NT2/D1 (cell line): ENCODE data around the gene DPH6.

Source experiments
- DNase-seq: peaks from one replicate; pipeline ENCODE4 v3.0.0-alpha.2; 2011; ENCODE audit warnings: low read depth, low spot score
- H3K27me3 ChIP-seq: 2 replicates; pipeline ENCODE4 v1.6.0; 2011; ENCODE audit warnings: mild to moderate bottlenecking; ENCODE audit not compliant: insufficient read length, insufficient read depth
- H3K36me3 ChIP-seq: 2 replicates; pipeline ENCODE4 v1.6.1; 2011; ENCODE audit warnings: mild to moderate bottlenecking, low read length, mixed read lengths; ENCODE audit not compliant: insufficient read depth, insufficient read length
- H3K4me1 ChIP-seq: 2 replicates; pipeline ENCODE4 v1.5.1; 2011; ENCODE audit not compliant: insufficient read depth, insufficient read length
- H3K4me3 ChIP-seq: 2 replicates; pipeline ENCODE4 v1.5.1; 2011; ENCODE audit warnings: low read depth; ENCODE audit not compliant: insufficient read length
- H3K9ac ChIP-seq: 2 replicates; pipeline ENCODE4 v1.6.0; 2011; ENCODE audit warnings: low read depth; ENCODE audit not compliant: insufficient read length
- H3K9me3 ChIP-seq: 2 replicates; pipeline ENCODE4 v1.5.1; 2011; ENCODE audit warnings: mild to moderate bottlenecking, low read length; ENCODE audit not compliant: insufficient read depth
- SUZ12 ChIP-seq: IDR thresholded peaks from 2 replicates; pipeline ENCODE4 v1.6.1; 2011; ENCODE audit not compliant: insufficient read length, insufficient read depth; ENCODE audit errors: extremely low read depth
- YY1 ChIP-seq: IDR thresholded peaks from 2 replicates; pipeline ENCODE4 v1.6.1; 2011; ENCODE audit not compliant: insufficient read length, insufficient read depth
- ZNF274 ChIP-seq: IDR thresholded peaks from 2 replicates; pipeline ENCODE4 v1.6.1; 2011; ENCODE audit warnings: mild to moderate bottlenecking, low read depth, low read length

DPH6 gene

DNA sequence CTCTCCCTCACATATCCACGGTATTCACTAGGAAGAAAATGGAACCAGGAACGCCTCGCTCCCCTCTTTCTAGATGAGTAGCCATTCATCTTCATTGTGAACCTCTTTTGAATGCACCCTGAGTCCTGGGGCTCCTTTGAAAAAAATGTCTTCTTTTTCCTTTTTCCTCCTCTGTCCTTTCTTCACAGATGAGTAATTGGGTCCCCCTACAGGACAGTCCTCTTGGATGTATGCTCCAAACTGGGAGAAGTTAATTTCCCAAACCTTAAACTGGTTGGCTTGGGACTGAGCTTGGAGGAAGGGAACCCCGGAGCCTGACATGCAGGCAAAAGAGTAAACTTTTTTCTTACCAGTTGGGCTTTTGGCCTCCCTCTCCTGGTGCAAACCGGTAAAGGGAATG, 108.8 kb downstream of the DPH6 start:
- DNase-seq, result peak; percentile 16
- Histone ChIP-seq H3K27me3 (no peaks in the 10 kb centered on the region), H3K4me3 (no peak overlapping the region), H3K36me3 (no peaks in the 10 kb centered on the region), H3K9me3 (peaks cover 9% of the 10 kb centered on the region; the same call in 1 of the 2 replicates), H3K4me1 (no peaks in the 10 kb centered on the region), H3K9ac (no peak overlapping the region)
- TF ChIP-seq ZNF274 (no peak), SUZ12 (no peak), YY1 (no peak)

DNA sequence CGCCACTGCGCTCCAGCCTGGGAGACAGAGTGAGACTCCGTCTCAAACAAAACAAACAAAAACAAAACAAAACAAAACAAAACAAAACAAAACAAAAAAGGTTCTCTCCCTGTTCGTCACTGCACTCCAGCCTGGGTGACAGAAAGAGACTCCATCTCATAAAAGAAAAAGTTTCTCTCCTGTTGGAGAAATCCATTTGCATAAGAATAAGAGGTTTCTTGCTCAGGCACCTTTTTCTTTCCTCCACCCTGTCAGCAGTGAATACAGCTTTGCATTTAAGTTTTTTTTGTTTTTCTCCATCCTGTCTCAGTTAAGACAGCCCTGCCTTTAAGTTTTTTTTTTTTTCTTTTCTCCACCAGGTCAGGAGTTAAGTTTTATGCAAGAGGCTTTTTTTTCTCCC, 109.5 kb downstream of the DPH6 start:
- TF ChIP-seq YY1, result no peak
- no peak for TF ChIP-seq SUZ12
- no peak for TF ChIP-seq ZNF274
- Histone ChIP-seq H3K36me3 (no peaks in the 10 kb centered on the region), H3K27me3 (no peaks in the 10 kb centered on the region), H3K9me3 (peaks cover 9% of the 10 kb centered on the region; the same call in 1 of the 2 replicates), H3K4me1 (no peaks in the 10 kb centered on the region), H3K4me3 (no peak overlapping the region), H3K9ac (no peak overlapping the region)
- peak; percentile 20 for DNase-seq

DNA sequence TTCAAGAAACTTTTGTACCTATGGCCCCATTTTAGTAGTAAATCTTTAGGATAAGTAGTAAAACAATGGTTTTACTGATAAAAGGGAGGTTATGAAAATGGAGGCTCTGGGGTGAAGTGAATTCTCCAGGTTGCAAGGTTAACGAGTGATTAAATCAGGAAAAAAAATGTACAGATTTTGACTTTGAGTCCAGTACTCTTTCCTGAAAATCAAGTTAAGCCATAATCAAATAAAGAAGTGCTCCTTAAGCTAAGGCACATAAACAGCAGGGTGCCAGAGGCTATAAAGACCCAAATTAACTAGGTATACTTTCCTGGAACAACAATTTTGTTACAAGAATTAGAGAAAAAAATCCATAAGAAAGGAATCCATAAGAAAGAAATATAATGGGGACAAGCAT, 114.7 kb downstream of the DPH6 start:
- H3K4me1 ChIP-seq, result no peaks in the 10 kb centered on the region
- no peak overlapping the region for H3K4me3 ChIP-seq
- TF ChIP-seq ZNF274 (no peak), SUZ12 (no peak), YY1 (no peak)
- no peaks in the 10 kb centered on the region for H3K27me3 ChIP-seq
- H3K9ac ChIP-seq, result no peak overlapping the region
- H3K9me3 ChIP-seq, result peaks cover 9% of the 10 kb centered on the region; the same call in 1 of the 2 replicates
- H3K36me3 ChIP-seq, result no peaks in the 10 kb centered on the region
- no peak for DNase-seq

DNA sequence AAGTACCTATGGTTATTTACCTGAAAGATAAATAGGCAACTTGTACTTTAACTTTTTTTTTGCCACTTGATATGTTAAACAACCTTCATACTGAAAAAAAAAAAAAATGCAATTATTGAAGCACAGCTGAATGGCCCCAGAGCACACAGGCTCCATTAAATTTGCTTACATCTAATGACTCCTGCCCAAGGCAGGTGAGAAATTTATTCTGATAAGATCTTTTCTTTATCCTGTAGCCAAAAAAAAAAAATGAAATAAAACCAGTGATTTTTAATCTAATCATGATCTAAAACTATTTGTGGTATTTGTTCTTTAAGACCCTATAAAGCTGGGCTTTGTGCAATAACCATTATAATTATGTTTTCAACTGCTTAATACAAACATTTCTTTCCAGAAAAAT, 115.7 kb downstream of the DPH6 start:
- Histone ChIP-seq H3K9me3 (peaks cover 2% of the 10 kb centered on the region; the same call in 1 of the 2 replicates), H3K4me1 (no peaks in the 10 kb centered on the region), H3K36me3 (no peaks in the 10 kb centered on the region), H3K9ac (no peak overlapping the region), H3K27me3 (no peaks in the 10 kb centered on the region), H3K4me3 (no peak overlapping the region)
- DNase-seq, result no peak
- TF ChIP-seq SUZ12 (no peak), YY1 (no peak), ZNF274 (no peak)

DNA sequence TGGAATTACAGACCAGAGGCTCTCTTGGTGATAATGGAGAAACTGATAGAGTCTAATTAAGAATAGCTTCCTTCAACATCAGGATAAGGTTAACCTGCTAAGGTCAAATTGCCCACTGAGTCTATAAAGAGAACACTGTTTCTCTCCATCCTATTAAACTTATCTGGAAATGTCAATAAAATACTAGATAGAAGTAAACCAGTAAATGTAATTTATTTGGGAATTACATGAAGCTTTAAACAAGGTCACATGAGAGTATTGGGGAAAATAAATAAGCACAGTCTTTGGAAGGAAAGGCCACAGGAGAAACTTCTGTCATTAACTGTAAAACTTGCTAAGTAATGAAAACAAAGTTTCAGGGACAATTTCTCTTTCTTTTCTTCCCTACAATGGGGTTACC, 118.5 kb downstream of the DPH6 start:
- TF ChIP-seq ZNF274, result no peak
- TF ChIP-seq YY1, result no peak
- TF ChIP-seq SUZ12, result no peak
- no peak overlapping the region for H3K9ac ChIP-seq

DNA sequence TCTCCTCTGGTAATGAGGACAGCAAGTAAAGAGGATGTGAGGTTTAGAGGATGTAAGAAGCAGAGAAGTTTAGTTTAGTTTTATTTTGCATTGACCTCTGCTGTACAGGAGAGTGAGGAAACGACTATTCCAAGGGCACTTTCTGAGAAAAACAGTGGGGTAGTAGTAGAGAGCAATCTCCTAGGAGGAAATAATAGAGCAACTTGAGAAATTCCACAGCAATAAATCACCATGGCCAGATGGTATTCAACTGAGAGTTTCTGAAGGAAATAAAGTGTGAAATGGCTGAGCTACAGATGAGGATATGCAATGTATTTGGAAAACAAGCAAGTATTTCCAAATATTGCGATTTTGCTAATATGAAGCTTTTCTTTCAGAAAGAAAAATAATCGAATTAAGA, 118.9 kb downstream of the DPH6 start:
- H3K27me3 ChIP-seq, result no peaks in the 10 kb centered on the region
- no peaks in the 10 kb centered on the region for H3K4me1 ChIP-seq
- DNase-seq, result no peak
- H3K36me3 ChIP-seq, result no peaks in the 10 kb centered on the region
- no peak overlapping the region for H3K4me3 ChIP-seq
- H3K9me3 ChIP-seq, result no peaks in the 10 kb centered on the region
- H3K9ac ChIP-seq, result no peak overlapping the region
- no peak for TF ChIP-seq YY1
- TF ChIP-seq ZNF274, result no peak
- no peak for TF ChIP-seq SUZ12

More for the DNA sequence above, 118.5 kb downstream of the DPH6 start:
- H3K4me1 ChIP-seq, result no peaks in the 10 kb centered on the region
- H3K9me3 ChIP-seq, result no peaks in the 10 kb centered on the region
- H3K36me3 ChIP-seq, result no peaks in the 10 kb centered on the region
- no peaks in the 10 kb centered on the region for H3K27me3 ChIP-seq
- H3K4me3 ChIP-seq, result no peak overlapping the region
- no peak for DNase-seq

DNA sequence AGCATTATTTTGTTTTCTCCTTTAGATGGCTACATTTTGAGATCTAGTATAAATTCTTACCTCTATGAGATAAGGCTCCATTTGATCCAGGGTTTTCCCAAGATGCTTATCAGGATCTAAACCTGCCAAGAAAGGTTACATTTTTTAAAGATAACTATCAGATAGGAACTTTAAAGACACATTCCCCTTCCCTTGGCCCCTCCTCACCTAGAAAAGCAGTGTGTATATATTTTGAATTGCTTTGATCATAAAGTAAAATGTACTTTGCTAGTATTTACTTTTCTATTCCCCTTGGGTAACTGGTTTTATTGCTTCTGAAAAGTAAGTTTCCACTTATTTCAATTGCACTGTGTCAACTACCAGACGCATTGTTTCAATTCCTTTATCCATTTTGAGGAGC, 135.2 kb downstream of the DPH6 start:
- Histone ChIP-seq H3K4me1 (no peaks in the 10 kb centered on the region), H3K9me3 (no peaks in the 10 kb centered on the region)
- TF ChIP-seq YY1, result no peak

DNA sequence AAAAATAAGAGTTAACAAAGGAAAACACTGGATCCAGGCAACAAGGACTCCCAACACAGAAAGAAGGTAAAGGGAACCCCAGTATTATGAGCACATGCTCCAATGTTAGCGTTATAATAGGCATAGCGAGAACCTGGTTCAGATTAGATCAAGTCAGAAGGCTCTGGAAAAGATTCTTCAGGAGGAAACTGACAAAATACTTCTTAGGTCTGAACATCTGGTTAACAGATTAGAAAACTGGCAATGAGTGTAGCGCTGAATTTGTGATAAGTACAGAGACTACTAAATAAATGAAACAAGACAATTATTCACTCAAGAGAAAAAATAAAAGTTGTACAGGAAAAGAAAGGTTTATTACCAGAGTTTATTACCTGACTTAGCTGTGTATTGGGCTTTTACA, 146.1 kb downstream of the DPH6 start:
- TF ChIP-seq ZNF274 (no peak), YY1 (no peak), SUZ12 (no peak)
- Histone ChIP-seq H3K4me1 (no peaks in the 10 kb centered on the region), H3K9me3 (no peaks in the 10 kb centered on the region), H3K4me3 (no peak overlapping the region), H3K27me3 (no peaks in the 10 kb centered on the region), H3K36me3 (no peaks in the 10 kb centered on the region), H3K9ac (no peak overlapping the region)
- no peak for DNase-seq

More for the DNA sequence above, 135.2 kb downstream of the DPH6 start:
- DNase-seq, result no peak
- Histone ChIP-seq H3K27me3 (no peaks in the 10 kb centered on the region), H3K9ac (no peak overlapping the region), H3K4me3 (no peak overlapping the region), H3K36me3 (no peaks in the 10 kb centered on the region)
